ENCODE measurements around the gene ASGR2. TPM values are rescaled to one million over a fixed set of nuclear protein-coding genes. Genes with fewer than 3 reads are reported as not detected.

The ASGR2 gene
- polyA plus RNA-seq, 1 donor: 0.40 TPM

DNA sequence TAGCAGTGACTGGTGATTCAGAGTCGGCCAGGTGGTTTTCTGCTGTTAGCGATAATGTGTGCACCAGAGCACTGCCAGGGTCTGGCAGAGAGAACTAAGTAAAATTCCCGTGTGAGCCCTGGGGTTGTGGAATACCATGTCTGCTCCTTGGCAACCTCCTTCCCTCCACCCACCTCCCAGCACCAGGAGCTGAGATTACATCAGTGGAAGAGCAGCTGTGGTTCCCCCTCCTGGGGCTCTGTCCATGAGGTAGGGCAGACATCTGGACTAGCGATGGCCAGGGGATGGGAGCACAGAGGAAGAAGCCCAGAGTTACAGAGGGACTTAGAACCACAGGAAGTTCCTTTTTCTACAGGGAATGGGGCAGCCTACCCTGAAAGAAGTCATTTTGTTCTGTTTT is 50.4 kb downstream of the ASGR2 start:
- Histone ChIP-seq H3K36me3 (ENCODE audit: control insufficient read depth, insufficient read depth, low read length) (no peaks in the 10 kb centered on the region), H3K27ac (ENCODE audit: low read length) (no peak overlapping the region), H3K9me3 (ENCODE audit: control insufficient read depth, low read depth, low read length) (peaks cover under 1% of the 10 kb centered on the region), H3K4me3 (ENCODE audit: low read length) (no peak overlapping the region), H3K4me1 (ENCODE audit: control insufficient read depth, insufficient read depth, low read length) (no peaks in the 10 kb centered on the region), H3K27me3 (ENCODE audit: control insufficient read depth, insufficient read depth, low read length) (peaks cover 2% of the 10 kb centered on the region)
- no peak for DNase-seq
- no CpG with 5 or more reads among the region's 4 CpGs for WGBS (ENCODE audit: insufficient coverage, low lambda C conversion rate)

DNA sequence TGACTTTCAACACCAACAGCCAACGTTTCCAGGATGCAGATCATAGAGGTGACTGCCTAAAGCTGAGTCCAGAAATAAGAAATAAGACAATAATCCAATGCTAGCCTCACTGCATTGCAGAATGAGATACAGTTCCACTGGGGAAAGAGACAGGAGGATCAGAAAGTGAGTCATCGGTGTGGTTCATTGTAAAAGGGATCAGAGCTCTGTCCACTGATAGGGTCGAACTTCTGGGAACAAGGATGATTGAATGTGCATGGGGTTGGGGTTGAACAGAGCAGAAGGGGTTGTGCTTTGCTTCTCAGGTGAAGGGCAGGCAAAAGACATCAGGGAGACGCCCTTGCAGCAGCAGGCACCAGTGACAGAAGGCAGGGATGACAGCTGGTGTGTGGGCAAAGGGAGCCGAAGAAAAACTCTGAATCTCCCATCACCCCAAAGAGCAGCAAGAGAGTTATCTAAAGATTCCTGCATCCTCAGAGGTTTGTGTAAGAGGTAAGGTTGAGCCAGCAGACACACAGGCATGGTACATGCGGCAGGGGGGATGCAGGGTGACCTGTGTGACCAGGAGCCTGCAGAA is 51.0 kb downstream of the ASGR2 start:
- Histone ChIP-seq H3K27ac (ENCODE audit: low read length) (no peak overlapping the region), H3K27me3 (ENCODE audit: control insufficient read depth, insufficient read depth, low read length) (peaks cover 2% of the 10 kb centered on the region), H3K4me1 (ENCODE audit: control insufficient read depth, insufficient read depth, low read length) (no peaks in the 10 kb centered on the region), H3K9me3 (ENCODE audit: control insufficient read depth, low read depth, low read length) (no peaks in the 10 kb centered on the region), H3K36me3 (ENCODE audit: control insufficient read depth, insufficient read depth, low read length) (no peaks in the 10 kb centered on the region), H3K4me3 (ENCODE audit: low read length) (no peak overlapping the region)
- WGBS (ENCODE audit: insufficient coverage, low lambda C conversion rate): 14% methylated on average over 1 of the region's 6 CpGs
- no peak for DNase-seq

DNA sequence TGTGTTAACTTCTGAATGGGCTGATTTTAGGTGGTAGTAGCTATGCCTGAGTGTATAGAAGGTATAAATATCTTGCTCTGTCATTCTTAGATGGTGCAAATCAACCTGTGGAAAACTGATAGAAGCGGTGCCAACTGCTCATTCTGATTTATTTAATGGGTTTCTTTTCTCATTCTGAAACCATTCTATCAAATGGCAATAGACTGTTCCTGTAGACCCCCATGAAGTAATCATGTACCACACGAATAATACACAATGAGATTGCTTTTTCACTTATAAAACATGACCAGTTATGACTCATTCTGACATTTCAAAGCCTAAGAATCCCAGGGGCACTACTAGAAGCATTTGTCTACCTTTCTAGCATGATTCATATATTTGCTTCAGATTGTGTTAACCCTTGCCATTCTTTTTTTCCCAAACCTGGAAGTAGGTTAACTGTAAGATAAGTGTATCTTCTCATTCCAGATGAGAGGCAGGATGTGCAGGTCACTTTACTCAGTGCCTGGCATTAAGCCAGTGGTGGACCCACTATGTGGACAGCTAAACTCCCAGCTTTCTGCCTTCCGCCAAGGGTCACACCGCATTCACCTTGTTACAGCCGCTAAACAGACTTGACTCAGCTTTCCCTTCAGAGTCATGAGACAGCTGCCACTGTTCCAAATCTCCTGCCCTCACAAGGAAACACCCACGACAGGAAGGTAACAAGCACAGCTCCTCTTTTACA is 54.3 kb downstream of the ASGR2 start:
- no peak for DNase-seq
- Histone ChIP-seq H3K36me3 (ENCODE audit: control insufficient read depth, insufficient read depth, low read length) (no peaks in the 10 kb centered on the region), H3K27ac (ENCODE audit: low read length) (no peak overlapping the region), H3K4me3 (ENCODE audit: low read length) (no peak overlapping the region), H3K4me1 (ENCODE audit: control insufficient read depth, insufficient read depth, low read length) (no peaks in the 10 kb centered on the region), H3K9me3 (ENCODE audit: control insufficient read depth, low read depth, low read length) (no peaks in the 10 kb centered on the region), H3K27me3 (ENCODE audit: control insufficient read depth, insufficient read depth, low read length) (peaks cover 2% of the 10 kb centered on the region)
- 67% methylated on average over 3 of the region's 6 CpGs for WGBS (ENCODE audit: insufficient coverage, low lambda C conversion rate)

GRCh38 chr17:7058831-7059447 is 55.7 kb downstream of the ASGR2 start:
- Histone ChIP-seq H3K36me3 (ENCODE audit: control insufficient read depth, insufficient read depth, low read length) (no peaks in the 10 kb centered on the region), H3K9me3 (ENCODE audit: control insufficient read depth, low read depth, low read length) (no peaks in the 10 kb centered on the region), H3K27ac (ENCODE audit: low read length) (no peak overlapping the region), H3K4me3 (ENCODE audit: low read length) (no peak overlapping the region), H3K4me1 (ENCODE audit: control insufficient read depth, insufficient read depth, low read length) (no peaks in the 10 kb centered on the region), H3K27me3 (ENCODE audit: control insufficient read depth, insufficient read depth, low read length) (peaks cover 2% of the 10 kb centered on the region)
- WGBS (ENCODE audit: insufficient coverage, low lambda C conversion rate): 77% methylated on average over 4 of the region's 7 CpGs
- no peak for DNase-seq

- Histone ChIP-seq H3K4me1 (ENCODE audit: control insufficient read depth, insufficient read depth, low read length) (no peaks in the 10 kb centered on the region), H3K4me3 (ENCODE audit: low read length) (no peak overlapping the region), H3K27ac (ENCODE audit: low read length) (no peak overlapping the region), H3K9me3 (ENCODE audit: control insufficient read depth, low read depth, low read length) (no peaks in the 10 kb centered on the region), H3K27me3 (ENCODE audit: control insufficient read depth, insufficient read depth, low read length) (peaks cover 7% of the 10 kb centered on the region), H3K36me3 (ENCODE audit: control insufficient read depth, insufficient read depth, low read length) (no peaks in the 10 kb centered on the region)
- DNase-seq: no peak
- no CpG with 5 or more reads among the region's 4 CpGs for WGBS (ENCODE audit: insufficient coverage, low lambda C conversion rate)
Measured at GRCh38 chr17:7056386-7056785, 58.2 kb downstream of the ASGR2 start.

Other genes starting within 250 kb of the ASGR2 start
- 1.2 TPM for gene ALOX12, start 118.8 kb downstream of the ASGR2 start, polyA plus RNA-seq
- gene RNASEK, start 102.2 kb downstream of the ASGR2 start, polyA plus RNA-seq: 244 TPM
- 7.2 TPM for gene BCL6B, start 91.8 kb downstream of the ASGR2 start, polyA plus RNA-seq
- gene SLC16A13, start 78.8 kb downstream of the ASGR2 start, polyA plus RNA-seq: 16.9 TPM
- 0.94 TPM for gene SLC16A11, start 70.7 kb downstream of the ASGR2 start, polyA plus RNA-seq
- gene CLEC10A, start 34.6 kb downstream of the ASGR2 start, polyA plus RNA-seq: 9.7 TPM
- gene ASGR1, start 64.5 kb upstream of the ASGR2 start, polyA plus RNA-seq: 5.7 TPM
- 16.7 TPM for gene DLG4, start 105.0 kb upstream of the ASGR2 start, polyA plus RNA-seq
- 490 TPM for gene ACADVL, start 105.1 kb upstream of the ASGR2 start, polyA plus RNA-seq
- 44.5 TPM for gene DVL2, start 119.7 kb upstream of the ASGR2 start, polyA plus RNA-seq
- 45.4 TPM for gene PHF23, start 124.6 kb upstream of the ASGR2 start, polyA plus RNA-seq
- gene GABARAP, start 127.6 kb upstream of the ASGR2 start, polyA plus RNA-seq: 724 TPM
- 124 TPM for gene CTDNEP1, start 136.9 kb upstream of the ASGR2 start, polyA plus RNA-seq
- 45.8 TPM for gene ELP5, start 137.4 kb upstream of the ASGR2 start, polyA plus RNA-seq
- gene CLDN7, start 147.7 kb upstream of the ASGR2 start, polyA plus RNA-seq: 250 TPM
- 1.1 TPM for gene SLC2A4, start 166.9 kb upstream of the ASGR2 start, polyA plus RNA-seq
- 2.8 TPM for gene YBX2, start 179.8 kb upstream of the ASGR2 start, polyA plus RNA-seq
- gene EIF5A, start 192.8 kb upstream of the ASGR2 start, polyA plus RNA-seq: 263 TPM
- 53.0 TPM for gene GPS2, start 200.5 kb upstream of the ASGR2 start, polyA plus RNA-seq
- 28.7 TPM for gene NEURL4, start 214.5 kb upstream of the ASGR2 start, polyA plus RNA-seq
- gene ACAP1, start 221.7 kb upstream of the ASGR2 start, polyA plus RNA-seq: 12.2 TPM
- 8.2 TPM for gene KCTD11, start 237.3 kb upstream of the ASGR2 start, polyA plus RNA-seq
- gene TMEM95, start 240.3 kb upstream of the ASGR2 start, polyA plus RNA-seq: 0.04 TPM